Measurements from ENCODE around the gene CHMP2A.
"Not testable (repeated sequence)": the region's sequence is repeated elsewhere in the genome, so short reads cannot be mapped to it uniquely, and the experiment has no call there.

The CHMP2A gene

DNA sequence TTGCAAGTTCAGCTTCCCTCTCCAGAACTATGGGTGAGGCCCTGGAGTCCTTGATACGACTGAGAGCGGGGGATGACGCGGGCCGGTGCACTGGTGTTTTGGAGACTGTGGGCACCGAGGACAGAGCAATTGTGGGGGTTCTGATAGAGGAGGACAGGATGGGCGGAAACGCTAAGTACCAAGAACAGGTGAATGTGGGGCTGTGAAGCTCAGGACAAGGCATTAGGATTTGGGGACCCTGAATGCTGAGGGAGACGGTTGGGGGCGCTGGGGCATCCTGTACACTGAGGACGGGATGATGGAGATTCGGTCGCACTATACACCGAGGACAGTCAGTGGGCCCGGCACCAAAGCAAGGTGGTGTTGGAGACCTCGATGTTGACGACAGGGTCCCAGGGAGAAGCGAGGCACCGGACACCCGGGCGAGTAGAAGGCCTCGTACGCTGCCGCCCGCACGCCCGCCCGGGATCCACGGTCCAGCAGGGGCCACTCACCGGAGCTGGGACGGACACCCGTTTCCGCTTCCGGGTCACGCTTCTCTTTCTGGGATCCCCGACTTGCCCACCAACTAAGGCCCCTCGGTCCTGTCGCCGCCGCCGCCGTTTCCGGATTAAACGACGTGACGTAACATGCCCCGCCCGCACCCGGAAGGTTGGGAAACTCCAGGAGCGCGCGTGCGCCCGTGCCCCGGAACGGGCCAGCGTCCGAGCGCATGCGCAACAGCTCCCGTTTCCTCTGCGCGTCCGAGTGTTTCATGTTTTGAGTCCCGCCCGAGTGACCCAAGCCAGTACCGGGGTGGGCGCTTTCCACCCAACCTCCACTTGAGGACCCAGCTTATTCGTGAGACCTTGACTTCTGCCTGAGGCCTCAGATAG is at the start of gene CHMP2A:
CHMP2A (minus strand) TSS at position 612 of the 875 bp plus-strand sequence. CDS start 893 bp downstream, outside the sequence.
- peak; percentile 93 for DNase-seq (ENCODE audit: low read depth)

DNA sequence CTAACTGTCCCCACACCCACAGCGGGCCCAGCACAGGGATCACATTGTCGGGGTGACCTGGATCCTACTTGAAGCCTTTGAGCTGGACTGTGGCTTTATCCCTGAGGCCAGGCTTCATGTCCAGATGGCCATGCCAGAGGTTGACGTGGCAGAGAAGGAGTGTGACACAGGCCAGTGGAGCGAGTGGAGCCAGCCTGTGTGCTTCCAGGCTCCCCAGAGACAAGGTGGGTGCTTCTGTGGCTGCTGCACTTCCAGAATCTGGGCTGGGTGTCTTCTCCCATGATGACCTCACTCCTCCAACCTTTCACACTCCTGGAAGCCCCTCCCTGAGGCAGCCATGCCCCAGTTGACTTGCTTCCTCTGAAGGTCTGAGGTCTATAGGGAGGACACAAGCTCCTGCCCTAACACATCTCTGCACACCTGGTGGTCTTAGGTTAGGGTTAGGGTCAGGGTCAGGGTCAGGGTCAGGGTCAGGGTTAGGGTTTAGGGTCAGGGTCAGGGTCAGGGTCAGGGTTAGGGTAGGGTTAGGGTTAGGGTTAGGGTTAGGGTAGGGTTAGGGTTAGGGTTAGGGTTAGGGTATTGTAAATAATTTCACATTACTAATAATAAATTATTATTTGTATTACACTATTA is 31.3 kb upstream of the CHMP2A start:
- no peak for DNase-seq (ENCODE audit: low read depth)

DNA sequence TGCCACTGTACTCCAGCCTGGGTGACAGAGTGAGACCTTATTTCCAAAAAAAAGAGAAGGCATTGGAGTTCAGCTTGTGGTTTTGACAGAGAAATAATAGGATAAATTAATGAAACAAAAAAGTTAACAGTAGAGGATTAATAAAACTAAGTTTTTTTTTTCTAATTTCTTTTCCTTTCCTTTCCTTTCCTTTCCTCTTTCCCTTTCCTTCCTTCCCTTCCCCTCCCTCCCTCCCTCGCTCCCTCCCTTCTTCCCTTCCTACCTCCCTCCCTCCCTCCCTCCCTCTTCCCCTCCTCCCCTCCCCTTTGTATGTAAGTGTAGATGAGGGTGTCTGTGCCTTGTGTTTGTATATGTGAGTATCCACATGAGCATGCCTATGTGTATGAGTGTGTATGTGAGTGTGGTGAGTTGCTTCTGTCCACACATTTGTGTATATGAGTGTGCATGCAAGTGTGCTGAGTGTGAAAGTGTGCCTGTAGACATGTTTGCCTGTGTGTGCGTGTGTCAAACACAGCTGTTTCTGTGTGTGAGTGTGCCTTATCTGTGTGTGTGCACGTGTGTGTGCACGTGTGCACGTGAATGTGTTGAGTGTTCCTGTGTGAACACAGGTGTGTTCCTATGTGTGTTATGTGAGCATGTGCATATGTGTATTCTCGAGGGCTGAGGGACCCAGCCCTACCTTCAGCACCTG is 30.7 kb upstream of the CHMP2A start:
- DNase-seq (ENCODE audit: low read depth) = no peak

DNA sequence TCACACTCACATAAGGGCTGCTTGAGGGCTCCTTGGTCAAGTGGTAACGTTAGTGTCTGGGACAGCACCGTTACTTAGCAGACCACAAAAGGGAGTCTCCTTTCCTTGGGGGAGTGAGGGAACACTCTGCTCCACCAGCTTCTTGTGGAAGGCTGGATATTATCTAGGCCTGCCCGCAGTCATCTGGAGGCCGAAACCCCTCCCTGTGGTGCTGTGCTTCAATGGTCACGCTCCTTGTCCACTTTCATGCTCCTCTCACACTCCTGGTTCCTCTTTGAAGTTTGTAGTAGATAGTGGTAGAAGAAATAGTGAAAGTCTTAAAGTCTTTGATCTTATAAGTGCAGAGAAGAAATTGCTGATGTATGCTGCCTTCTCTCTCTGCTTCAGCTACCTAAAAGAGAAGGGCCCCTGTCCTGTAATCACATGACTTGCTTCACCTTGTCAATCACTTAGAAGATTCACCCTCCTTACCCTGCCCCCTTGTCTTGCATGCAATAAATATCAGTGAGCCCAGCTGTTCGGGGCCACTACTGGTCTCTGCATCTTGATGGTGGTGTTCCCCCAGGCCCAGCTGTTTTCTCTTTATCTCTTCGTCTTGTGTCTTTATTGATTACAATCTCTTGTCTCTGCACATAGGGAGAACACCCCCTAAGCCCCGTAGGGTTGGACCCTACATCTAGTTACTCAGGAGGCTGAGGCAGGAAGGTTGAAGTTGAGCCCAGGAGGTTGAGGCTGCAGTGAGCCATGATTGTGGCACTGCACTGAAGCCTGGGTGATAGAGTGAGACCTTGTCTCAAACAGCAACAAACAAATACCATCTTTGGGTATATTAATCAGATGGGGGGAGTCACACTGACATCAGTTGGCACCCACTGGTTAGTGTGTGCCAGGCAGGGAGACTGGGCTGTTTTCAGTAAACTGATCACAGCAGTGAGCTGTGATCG is 29.9 kb upstream of the CHMP2A start:
- DNase-seq (ENCODE audit: low read depth) = no peak

DNA sequence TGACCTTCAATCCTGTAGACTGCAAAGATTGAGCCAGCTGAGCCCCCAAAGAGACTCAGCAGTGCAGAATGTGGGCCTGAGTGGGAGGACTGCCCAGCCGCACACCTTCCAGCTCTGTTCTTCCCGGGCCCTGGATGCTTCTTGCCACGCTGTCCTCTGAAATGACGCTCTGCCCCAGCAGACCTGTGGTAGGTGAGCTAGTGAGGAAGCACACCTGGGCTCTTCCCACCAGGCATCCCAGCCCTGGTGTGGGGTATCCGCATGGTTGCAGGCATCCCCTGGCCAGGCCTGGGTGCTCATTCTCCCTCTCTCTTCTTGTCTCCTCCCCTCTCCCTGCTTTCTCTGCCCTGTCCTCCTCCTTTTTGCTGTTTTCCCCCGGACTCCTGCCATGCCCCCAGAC is 28.1 kb upstream of the CHMP2A start:
- no peak for DNase-seq (ENCODE audit: low read depth)

DNA sequence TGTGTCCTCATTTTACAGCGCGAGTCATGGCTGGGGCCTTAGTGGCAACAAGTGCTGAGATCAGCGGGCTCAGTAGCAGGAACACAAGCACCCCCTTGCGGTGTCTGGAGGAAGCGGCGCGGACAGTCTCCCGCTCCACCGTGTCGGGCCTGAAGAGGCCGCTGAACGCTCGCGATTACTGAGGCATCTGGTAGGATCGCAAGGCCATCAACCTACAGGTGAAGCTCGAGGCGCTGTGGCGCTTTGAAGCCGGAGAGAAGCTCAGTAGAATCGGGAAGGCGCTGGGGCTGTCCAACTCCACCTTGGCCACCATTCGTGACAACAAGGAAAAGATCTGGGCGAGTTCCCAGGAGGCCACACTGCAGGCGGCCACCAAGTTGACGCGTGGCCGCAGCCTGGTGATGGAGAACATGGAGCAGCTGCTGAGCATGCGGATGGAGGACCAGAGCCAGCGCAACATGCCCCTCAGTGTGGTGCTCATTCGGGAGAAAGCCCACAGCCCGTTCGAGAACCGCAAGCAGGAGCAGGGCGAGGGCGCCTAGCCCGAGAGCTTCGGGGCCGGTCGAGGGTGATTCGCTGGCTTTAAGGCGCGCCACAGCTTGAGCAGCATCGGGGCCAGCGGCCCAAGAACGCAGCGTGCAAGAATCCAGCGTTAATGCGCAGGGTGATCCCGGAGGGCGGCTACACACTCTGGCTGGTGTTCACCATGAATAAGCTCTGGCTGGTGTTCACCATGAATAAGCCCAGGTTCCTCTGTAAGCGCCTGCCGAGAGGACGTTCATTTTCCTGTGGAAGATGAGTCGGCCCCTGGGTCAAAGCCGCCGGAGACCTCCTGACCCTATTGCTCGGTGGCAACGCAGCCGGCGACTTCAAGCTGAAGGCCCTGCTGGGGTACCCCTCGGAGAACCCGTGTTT is 26.6 kb upstream of the CHMP2A start:
- peak; percentile 81 for DNase-seq (ENCODE audit: low read depth)

DNA sequence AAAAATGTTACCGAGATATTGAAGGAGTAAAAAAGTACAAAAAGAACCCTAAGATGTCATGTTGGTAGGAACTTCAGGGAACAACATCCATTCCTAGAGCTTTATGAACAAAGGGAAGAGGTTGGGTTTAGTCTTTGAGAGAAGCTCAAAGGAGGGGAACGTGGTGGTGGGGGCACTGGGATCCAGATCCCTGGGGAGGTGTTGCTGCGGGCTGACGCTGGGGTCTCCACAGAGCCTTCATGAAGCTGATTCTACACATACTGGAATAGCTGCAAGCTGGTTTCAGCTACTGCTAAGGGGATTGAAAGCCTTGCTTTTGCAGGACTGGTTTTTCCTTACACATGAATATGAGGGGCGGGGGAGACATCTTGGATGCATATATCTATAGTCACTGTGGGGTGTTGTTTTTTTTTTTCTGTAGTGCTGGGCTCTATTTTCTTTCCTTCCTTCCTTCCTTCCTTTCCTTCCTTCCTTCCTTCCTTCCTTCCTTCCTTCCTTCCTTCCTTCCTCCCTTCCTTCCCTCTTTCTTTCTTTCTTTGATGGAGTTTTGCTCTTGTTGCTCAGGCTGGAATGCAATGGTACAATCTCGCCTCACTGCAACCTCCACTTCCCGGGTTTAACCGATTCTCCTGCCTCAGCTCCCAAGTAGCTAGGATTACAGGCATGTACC is 24.7 kb upstream of the CHMP2A start:
- no peak for DNase-seq (ENCODE audit: low read depth)

DNA sequence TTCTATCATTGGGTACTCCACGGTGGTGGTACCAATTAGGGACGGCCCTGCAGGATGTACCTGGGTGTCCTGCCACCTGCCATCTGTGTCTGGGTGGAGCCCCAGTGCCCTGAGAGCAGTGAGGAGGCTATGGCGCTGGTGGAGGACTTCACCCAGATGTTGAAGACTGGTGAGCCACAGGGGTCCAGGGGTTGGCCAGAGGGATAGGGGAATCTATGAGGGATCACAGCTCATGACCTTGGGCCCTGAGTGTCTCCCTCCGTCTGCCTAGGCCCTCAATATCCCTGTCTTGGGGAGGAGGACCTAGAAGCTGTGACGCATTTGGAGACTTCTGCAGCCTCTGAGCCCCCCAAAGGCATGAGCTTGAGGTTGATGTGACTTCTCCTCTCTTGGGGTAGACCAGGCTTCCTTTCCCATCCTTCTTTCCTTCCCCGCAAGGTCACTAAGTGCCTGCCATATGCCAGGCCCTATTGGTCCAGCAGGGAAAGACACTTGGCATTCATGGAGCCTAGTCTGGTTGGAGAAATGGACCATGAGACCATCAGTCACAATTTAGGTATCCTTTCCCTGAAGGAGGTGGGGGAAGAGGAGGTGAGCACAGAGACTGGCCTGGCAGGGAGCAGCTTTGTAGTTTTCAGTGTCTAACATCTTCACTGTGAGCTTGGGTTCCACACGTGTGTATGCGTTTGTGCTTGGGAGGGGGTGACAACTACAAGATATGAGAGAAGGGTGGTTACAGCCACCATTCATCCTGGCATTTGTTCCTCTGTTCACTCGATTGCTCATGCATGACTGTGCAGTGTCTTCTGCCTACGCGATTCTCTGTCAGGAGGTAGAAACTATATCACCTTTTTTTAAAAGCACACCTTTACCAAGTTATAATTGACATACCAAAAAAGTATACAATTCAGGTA is 23.4 kb upstream of the CHMP2A start:
- DNase-seq (ENCODE audit: low read depth) = no peak

DNA sequence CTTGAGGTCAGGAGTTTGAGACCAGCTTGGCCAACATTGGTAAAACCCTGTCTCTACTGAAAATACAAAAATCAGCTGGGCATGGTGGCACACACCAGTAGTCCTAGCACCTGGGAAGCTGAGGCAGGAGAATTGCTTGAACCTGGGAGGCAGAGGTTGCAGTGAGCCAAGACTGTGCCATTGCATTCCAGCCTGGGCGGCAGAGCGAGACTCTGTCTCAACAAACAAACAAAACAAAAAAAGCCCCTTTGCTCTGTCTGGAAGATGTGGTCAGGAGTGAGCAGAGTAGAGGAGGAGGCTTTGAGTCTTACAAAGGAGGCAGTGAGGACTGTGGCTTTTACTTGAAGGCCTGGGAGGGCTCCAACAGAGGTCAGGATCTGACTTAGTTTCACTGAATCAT is 22.7 kb upstream of the CHMP2A start:
- DNase-seq (ENCODE audit: low read depth) = not testable (repeated sequence)

DNA sequence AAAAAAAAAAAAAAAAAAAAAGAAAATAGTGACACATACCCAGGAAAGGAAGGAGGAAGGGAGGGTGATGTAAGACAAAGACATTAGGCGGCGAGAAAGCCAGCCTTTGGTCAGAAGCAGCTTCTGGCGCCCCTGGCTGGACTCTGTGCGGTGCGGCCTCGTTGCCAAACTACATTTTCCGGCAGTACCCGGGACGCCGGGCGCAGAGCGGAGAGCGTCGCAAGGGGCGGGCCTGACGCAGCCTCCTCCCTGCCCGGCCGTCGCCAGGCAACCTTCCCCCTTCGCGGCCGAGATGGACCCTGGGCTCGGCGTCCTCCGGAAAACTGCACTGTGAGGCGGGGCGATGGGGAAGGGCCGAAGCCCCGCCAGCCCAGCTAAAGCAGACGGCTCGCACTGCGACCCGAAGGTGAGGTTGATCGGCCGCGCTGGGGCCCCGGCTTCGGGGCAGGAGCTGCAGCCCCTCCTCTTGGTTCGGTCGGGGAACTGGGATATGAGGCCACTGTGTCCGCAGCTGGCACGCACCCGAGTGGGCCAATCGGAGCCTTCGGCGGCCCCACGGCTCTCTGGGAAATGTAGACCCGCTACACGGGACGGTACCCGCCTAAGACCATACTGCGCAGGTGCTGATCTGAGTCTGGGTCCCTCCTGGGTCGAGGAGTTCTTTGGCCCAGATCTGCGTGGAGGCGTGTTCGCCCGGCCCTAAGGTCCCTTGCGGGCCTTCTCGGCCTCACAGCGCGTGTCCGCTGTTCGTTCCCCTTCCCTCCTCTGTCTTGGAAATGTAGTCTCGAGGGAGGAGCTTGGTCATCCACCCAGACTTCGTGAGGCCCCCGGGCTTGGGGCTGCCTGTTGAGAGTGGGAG is 20.5 kb upstream of the CHMP2A start:
- peak; percentile 84 for DNase-seq (ENCODE audit: low read depth)

DNA sequence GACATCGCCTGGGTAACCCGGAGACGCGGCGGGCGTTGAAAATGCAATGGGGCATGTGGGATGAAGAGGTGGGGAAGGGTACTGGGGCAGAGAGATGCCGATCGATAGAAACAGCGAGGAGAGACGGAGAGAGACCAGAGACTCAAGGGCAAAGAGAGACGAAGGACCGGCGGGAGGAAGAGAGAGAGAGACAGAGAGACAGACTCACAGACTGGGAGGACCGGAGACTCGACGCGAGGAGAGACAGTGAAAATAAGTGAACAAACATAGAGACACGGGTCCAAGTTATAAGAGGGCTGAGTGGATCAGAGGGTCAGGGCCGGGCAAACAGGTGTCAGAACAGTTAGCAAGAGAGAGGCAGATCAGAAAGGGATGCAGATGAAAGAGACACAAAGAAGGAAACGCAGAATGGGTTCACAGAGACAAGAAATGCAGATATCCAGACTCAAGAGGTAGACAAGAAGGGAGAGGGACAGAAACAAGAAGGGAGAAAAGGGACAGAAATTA is 18.8 kb upstream of the CHMP2A start:
- DNase-seq (ENCODE audit: low read depth) = no peak

DNA sequence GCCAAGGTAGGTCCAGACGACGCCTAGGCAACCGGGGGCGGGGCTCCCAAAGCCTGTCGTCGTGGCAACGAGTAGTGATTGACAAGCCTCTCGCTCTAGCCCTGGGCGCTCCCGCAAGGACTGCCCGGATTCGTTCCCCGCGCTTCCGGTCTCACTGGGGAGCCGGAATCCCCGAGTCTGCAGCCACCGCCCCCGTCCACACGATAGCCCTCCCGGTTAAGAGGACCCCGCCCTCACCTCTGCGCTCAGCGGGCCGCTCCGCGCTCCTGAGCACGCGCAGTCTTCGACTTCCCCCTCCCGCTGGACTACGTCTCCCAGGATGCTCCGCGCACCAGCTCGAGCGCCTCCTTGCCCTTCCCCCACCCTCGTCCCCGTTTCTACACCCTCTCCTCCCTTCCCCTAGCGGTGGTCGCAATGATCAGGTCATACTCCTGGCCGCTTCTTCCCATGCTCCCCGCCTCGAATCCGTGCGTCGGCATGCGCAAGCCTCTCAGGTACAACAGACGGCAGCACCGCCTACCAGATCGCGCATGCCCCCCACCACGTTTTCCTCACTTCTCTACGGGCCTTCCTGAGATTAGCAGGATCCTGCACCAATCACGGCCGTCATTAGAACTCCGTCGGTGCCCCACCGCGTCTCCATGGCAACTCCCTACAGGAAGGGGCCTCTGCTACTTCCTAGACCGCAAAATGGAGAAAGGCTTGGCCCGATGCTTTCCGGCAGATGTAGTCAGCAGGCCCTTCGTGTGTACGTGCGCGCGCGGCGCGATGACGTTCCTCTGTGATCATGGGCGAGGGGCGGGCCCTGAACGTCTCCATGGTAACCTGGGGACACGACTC is 18.1 kb upstream of the CHMP2A start, which contains the start of gene MZF1:
MZF1 (minus strand) TSS at position 518 of the 840 bp plus-strand sequence. CDS start 1,946 bp downstream, outside the sequence.
- peak; percentile 100 for DNase-seq (ENCODE audit: low read depth)

DNA sequence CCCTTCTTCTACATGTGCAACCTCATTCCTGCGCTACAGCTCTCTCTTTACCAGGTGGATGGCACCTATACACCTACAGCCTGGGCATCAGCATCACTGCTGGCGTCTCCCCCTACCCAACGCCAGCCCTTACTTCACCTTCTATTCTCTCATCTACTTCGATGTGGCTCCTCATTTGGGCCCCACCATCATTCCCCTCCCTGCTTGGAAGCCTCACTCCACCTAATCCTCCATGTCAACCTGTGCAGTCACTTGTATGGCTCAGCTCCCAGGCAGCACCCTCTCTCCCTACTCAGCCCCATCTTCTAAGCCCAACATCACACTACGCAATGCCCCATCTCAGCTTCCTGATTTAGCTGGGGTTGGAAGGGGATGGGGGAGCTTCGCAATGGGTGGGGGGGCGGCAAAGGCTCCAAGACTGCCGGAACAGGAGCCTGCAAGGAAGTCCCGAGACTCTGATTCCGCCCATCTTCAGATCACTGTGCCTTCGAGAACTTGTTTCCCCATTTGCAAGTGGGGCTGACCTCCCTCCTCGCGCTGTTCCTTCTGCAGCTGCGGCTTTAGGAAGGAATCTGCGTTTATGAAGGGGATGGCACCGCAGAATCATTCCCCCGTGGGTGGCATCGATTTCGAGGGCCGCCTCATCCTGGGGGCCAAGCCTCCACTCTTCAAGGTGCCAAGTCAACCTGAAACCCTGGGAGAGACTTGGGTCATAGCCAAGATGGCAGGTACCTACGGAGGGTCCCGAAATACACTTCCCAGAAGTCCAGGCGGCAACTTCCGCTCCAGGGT is 17.3 kb upstream of the CHMP2A start:
- DNase-seq (ENCODE audit: low read depth) = no peak

DNA sequence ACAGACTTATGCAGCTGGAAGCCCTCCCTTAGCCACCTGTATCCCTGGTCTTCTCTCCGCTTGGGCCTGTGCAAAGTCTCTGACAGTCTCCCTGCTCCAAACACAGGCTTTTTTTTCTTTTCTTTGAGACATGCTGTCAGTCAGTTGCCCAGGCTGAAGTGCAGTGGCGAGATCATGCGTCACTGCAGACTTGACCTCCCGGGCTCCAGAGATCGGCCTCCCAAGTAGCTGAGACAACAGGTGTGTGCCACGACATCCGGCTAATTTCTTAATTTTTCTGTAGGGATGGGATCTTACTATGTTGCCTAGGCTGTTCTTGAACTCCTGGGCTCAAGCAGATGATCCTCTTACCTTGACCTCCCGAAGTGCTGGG is 16.7 kb upstream of the CHMP2A start:
- no peak for DNase-seq (ENCODE audit: low read depth)

DNA sequence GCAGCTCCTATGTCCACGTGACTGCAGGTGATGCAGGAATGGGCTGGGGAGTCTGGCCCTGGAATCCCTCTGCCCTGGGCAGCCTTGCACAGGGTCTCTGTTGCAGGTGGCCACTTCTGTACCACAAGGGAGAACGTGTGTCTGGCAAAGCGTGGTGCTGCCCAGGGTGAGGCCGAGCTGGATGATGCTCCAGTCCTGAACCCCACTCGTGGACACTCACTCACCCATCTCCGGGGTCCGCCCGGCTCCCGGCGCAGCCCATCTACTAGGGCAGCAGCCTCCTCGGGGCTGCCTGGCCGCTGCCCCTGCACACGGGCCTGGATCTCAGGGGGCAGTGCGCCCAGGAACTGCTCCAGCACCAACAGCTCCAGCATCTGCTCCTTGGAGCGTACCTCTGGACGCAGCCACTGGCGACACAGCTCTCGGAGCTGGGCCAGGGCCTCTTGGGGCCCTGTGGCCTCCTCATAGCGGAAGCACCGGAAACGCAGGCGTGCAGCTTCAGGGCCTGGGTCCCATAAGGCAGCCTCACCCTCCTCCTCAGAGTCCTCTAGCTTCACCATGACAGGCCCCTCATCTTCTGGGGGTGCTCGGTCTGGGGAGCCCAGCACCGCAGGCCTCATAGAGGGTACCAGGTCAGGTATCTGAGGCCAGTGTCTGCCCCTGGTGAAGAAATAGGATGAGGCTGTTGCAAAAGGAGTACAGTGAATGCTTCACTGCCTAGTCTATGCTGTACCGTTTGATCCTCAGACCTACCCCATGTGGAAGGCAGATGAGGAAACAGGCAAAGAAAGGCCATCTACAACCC is 16.1 kb upstream of the CHMP2A start:
- DNase-seq (ENCODE audit: low read depth) = no peak

Measured in fibroblast of the conjunctiva (primary cell).